Measurements from ENCODE around the gene PCIF1.

Gene PCIF1

DNA sequence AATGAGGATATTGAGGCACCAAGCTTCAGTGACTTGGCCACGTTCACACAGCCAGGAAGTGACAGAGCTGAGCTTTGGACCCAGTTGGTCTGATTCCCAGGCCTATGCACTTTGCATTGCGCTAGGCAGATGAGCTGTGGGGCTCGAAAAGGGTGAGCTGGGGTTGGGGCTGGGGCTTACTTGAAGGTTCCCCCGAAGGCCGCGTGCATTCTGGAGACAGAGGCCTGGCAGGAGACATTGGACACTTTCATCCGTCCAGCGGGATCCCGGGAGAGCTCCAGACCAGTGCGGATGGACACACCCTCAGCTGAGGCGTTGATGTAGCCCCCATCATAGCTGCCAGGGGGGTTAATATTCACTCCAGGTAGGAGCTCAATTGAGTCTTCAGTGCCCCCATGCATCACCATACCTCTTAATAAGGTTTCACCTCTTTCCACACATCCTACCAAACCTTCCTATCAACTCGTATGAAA is 25.1 kb upstream of the PCIF1 start:
- no peak overlapping the region for H3K4me3 ChIP-seq (replicated peaks; ENCODE audit: low read depth, low read length)
- H3K36me3 ChIP-seq (ENCODE audit: control insufficient read depth, insufficient read depth, low read length) = no peaks in the 10 kb centered on the region; the same call in 1 of the 2 replicates

GRCh38 chr20:45909817-45910669 is 24.4 kb upstream of the PCIF1 start:
- no peak for DNase-seq (ENCODE audit: extremely low read depth, insufficient read length)
- H3K27me3 ChIP-seq (replicated peaks; ENCODE audit: control insufficient read depth, insufficient read depth, low read length) = no peaks in the 10 kb centered on the region
- no peak for TF ChIP-seq CTCF (IDR thresholded peaks at IDR 0.05; ENCODE audit: insufficient read depth, low read length, poor library complexity, severe bottlenecking)
- H3K4me3 ChIP-seq (replicated peaks; ENCODE audit: low read depth, low read length) = peak overlapping the region; percentile 40
- no peaks in the 10 kb centered on the region; the same call in 1 of the 2 replicates for H3K36me3 ChIP-seq (ENCODE audit: control insufficient read depth, insufficient read depth, low read length)

More for the DNA sequence above, 25.1 kb upstream of the PCIF1 start:
- no peaks in the 10 kb centered on the region for H3K27me3 ChIP-seq (replicated peaks; ENCODE audit: control insufficient read depth, insufficient read depth, low read length)
- TF ChIP-seq CTCF (IDR thresholded peaks at IDR 0.05; ENCODE audit: insufficient read depth, low read length, poor library complexity, severe bottlenecking) = no peak
- DNase-seq (ENCODE audit: extremely low read depth, insufficient read length) = no peak

- no peaks in the 10 kb centered on the region; the same call in 1 of the 2 replicates for H3K36me3 ChIP-seq (ENCODE audit: control insufficient read depth, insufficient read depth, low read length)
- TF ChIP-seq CTCF (IDR thresholded peaks at IDR 0.05; ENCODE audit: insufficient read depth, low read length, poor library complexity, severe bottlenecking) = no peak
- H3K27me3 ChIP-seq (replicated peaks; ENCODE audit: control insufficient read depth, insufficient read depth, low read length) = no peaks in the 10 kb centered on the region
- peak overlapping the region; percentile 53 for H3K4me3 ChIP-seq (replicated peaks; ENCODE audit: low read depth, low read length)
- peak; percentile 96 for DNase-seq (ENCODE audit: extremely low read depth, insufficient read length)
Observed at GRCh38 chr20:45910670-45911485, 23.6 kb upstream of the PCIF1 start.

GRCh38 chr20:45911486-45912343 is 22.8 kb upstream of the PCIF1 start, which contains the start of gene PLTP:
TSS of gene PLTP (minus strand) at chr20:45912155. CDS start at chr20:45911452, 703 bp downstream.
- Histone ChIP-seq H3K36me3 (ENCODE audit: control insufficient read depth, insufficient read depth, low read length) (no peaks in the 10 kb centered on the region; the same call in 1 of the 2 replicates), H3K4me3 (replicated peaks; ENCODE audit: low read depth, low read length) (peak within 1 kb of the TSS; percentile 53), H3K27me3 (replicated peaks; ENCODE audit: control insufficient read depth, insufficient read depth, low read length) (no peaks in the 10 kb centered on the region)
- peak; percentile 50 for DNase-seq (ENCODE audit: extremely low read depth, insufficient read length)
- no peak for TF ChIP-seq CTCF (IDR thresholded peaks at IDR 0.05; ENCODE audit: insufficient read depth, low read length, poor library complexity, severe bottlenecking)

DNA sequence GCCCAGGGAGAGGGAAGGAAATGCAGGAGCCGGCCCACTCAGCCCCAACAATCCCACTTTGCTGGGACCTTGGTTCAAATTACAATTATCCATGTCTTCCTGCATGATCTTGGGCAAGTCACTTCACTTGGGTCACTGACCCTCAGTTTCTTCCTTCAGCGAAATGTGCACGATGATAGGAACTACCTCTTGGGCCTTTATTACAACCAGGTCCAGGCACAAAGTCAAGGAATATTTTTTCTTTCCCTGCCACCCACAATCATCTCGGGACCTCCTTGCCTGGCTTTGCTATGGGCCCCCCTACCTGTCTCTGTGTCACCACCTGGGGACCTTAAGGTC is 22.2 kb upstream of the PCIF1 start:
- H3K4me3 ChIP-seq (replicated peaks; ENCODE audit: low read depth, low read length) = peak overlapping the region; percentile 53
- no peaks in the 10 kb centered on the region for H3K27me3 ChIP-seq (replicated peaks; ENCODE audit: control insufficient read depth, insufficient read depth, low read length)
- no peak for TF ChIP-seq CTCF (IDR thresholded peaks at IDR 0.05; ENCODE audit: insufficient read depth, low read length, poor library complexity, severe bottlenecking)
- no peak for DNase-seq (ENCODE audit: extremely low read depth, insufficient read length)
- no peaks in the 10 kb centered on the region; the same call in 1 of the 2 replicates for H3K36me3 ChIP-seq (ENCODE audit: control insufficient read depth, insufficient read depth, low read length)
